ENCODE data around the gene KCNE5.

GRCh38 chrX:109635146-109635545 is 10.2 kb upstream of the KCNE5 start:
- TF ChIP-seq, protein P1, sequence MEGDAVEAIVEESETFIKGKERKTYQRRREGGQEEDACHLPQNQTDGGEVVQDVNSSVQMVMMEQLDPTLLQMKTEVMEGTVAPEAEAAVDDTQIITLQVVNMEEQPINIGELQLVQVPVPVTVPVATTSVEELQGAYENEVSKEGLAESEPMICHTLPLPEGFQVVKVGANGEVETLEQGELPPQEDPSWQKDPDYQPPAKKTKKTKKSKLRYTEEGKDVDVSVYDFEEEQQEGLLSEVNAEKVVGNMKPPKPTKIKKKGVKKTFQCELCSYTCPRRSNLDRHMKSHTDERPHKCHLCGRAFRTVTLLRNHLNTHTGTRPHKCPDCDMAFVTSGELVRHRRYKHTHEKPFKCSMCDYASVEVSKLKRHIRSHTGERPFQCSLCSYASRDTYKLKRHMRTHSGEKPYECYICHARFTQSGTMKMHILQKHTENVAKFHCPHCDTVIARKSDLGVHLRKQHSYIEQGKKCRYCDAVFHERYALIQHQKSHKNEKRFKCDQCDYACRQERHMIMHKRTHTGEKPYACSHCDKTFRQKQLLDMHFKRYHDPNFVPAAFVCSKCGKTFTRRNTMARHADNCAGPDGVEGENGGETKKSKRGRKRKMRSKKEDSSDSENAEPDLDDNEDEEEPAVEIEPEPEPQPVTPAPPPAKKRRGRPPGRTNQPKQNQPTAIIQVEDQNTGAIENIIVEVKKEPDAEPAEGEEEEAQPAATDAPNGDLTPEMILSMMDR (IDR thresholded peaks at IDR 0.05), result peak in 1 of 3 donors; percentile 31
- TF ChIP-seq POLR2A (IDR thresholded peaks at IDR 0.05), result no peak
